Measurements from ENCODE around the gene SPINDOC.

DNA sequence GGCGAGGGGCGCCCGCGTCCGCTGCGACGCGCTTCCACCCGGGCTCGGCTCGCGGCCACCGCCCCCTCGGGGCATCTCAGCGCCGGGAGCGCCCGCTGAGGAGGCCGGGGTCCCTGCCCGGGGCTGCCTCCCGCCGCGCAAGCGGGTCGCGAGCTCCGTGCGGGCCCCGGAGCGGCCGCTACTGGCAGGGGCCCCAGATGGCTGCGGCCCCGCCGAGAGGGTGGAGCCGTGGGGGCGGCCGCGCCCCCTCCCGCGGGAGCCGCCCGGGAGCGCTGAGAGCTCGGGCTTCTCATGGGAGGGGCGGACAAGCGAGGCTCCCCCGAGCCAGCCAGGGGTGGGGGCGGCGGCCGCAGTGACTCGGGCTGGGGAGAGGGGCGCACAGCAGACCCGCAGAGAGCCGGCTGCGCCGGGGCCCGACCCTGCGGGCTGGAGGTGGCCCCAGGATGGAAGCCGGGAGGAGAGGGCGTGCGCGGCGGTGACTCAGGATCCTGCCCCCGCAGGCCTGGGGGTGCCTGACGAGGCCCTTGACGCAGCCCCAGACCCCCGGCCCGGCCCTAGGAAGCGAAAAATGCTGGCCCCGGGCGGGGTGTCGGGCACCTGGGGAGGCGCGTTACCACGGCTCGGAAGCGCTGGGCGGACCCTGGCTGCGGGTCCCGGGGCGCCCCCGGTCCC, 44.1 kb upstream of the SPINDOC start:
- TF ChIP-seq ZNF274 (IDR thresholded peaks at IDR 0.05; ENCODE audit: low read depth, low read length) (no peak), REST (IDR thresholded peaks at IDR 0.05; ENCODE audit: low read depth) (no peak), POLR2A (IDR thresholded peaks at IDR 0.05; ENCODE audit: borderline replicate concordance, extremely low read depth, insufficient read depth, insufficient read length) (peak; percentile 47), JUND (IDR thresholded peaks at IDR 0.05) (no peak), EZH2 (IDR thresholded peaks at IDR 0.05) (no peak), EGR1 (IDR thresholded peaks at IDR 0.05; ENCODE audit: low read depth) (peak; percentile 62), RAD21 (IDR thresholded peaks at IDR 0.05; ENCODE audit: low read depth) (no peak), YY1 (IDR thresholded peaks at IDR 0.05; ENCODE audit: extremely low read depth, insufficient replicate concordance, low read depth, low read length) (no peak), POLR2AphosphoS5 (IDR thresholded peaks at IDR 0.05; ENCODE audit: low read depth, low read length) (peak; percentile 41; the same call in 1 of the 2 replicates), ZBTB33 (IDR thresholded peaks at IDR 0.05; ENCODE audit: extremely low read depth, insufficient replicate concordance, low read length) (no peak)
- TF ChIP-seq, protein P1, sequence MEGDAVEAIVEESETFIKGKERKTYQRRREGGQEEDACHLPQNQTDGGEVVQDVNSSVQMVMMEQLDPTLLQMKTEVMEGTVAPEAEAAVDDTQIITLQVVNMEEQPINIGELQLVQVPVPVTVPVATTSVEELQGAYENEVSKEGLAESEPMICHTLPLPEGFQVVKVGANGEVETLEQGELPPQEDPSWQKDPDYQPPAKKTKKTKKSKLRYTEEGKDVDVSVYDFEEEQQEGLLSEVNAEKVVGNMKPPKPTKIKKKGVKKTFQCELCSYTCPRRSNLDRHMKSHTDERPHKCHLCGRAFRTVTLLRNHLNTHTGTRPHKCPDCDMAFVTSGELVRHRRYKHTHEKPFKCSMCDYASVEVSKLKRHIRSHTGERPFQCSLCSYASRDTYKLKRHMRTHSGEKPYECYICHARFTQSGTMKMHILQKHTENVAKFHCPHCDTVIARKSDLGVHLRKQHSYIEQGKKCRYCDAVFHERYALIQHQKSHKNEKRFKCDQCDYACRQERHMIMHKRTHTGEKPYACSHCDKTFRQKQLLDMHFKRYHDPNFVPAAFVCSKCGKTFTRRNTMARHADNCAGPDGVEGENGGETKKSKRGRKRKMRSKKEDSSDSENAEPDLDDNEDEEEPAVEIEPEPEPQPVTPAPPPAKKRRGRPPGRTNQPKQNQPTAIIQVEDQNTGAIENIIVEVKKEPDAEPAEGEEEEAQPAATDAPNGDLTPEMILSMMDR (IDR thresholded peaks at IDR 0.05 in 2 of 3, conservative IDR thresholded peaks at IDR 0.05 in 1 of 3; ENCODE audit: borderline replicate concordance in 1 of 3, insufficient read depth in 1 of 3, low read depth in 2 of 3, low read length in 2 of 3), result no peak
- TF ChIP-seq, protein P2, sequence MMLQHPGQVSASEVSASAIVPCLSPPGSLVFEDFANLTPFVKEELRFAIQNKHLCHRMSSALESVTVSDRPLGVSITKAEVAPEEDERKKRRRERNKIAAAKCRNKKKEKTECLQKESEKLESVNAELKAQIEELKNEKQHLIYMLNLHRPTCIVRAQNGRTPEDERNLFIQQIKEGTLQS (IDR thresholded peaks at IDR 0.05), result no peak
